SK-N-SH (cell line): ENCODE results near the gene AKAP9. TPM values are rescaled to one million over a fixed set of nuclear protein-coding genes. Genes with fewer than 3 reads are reported as not detected.

Experiments
- CTCF ChIA-PET: fragments of 300-600, 350-600 bp; formaldehyde crosslinking; extraction: SDS; loops from one replicate; lab custom pipeline; 2021; lab: Yijun Ruan, JAX
- POLR2A ChIA-PET: fragments of 350-600 bp; sonication (Branson Sonifier 250); formaldehyde crosslinking; extraction: SDS; loops from one replicate; lab custom pipeline; 2020; ENCODE audit warnings: antibody characterized with exemption, inconsistent platforms; lab: Yijun Ruan, JAX
- DNase-seq: peaks from one replicate; pipeline ENCODE4 v3.0.0; 2012
- H2AFZ ChIP-seq: fragments of 200-600 bp; sonication (generic); 2 replicates; pipeline ENCODE4 v1.8.1; 2016; ENCODE audit warnings: antibody characterized with exemption, mild to moderate bottlenecking, low read depth
- H3F3A ChIP-seq: fragments of 200-600 bp; sonication (generic); replicated peaks from 2 replicates; pipeline ENCODE3; 2016; ENCODE audit warnings: antibody characterized with exemption, mild to moderate bottlenecking; ENCODE audit not compliant: insufficient read depth
- H3K27ac ChIP-seq, 2 experiments: fragments of 200-500 bp in 1 of 2; fragments of 200-600 bp in 1 of 2; sonication (Bioruptor generic) in 1 of 2; sonication (generic), shearing (Covaris generic) in 1 of 2; 2 replicates each; pipeline versions ENCODE4 v1.5.1 to v1.6.1; 2014 to 2016; ENCODE audit warnings: low read depth in 2 of 2, inconsistent platforms in 1 of 2, low read length in 1 of 2, mild to moderate bottlenecking in 1 of 2, mixed read lengths in 1 of 2
- H3K27me3 ChIP-seq: fragments of 200-600 bp; sonication (generic), shearing (Covaris generic); 2 replicates; pipeline ENCODE4 v1.6.1; 2016; ENCODE audit warnings: mixed run types; ENCODE audit not compliant: insufficient read depth
- H3K36me3 ChIP-seq, 2 experiments: fragments of 200-500 bp in 1 of 2; fragments of 200-600 bp in 1 of 2; sonication (Bioruptor generic) in 1 of 2; sonication (generic) in 1 of 2; replicated peaks in 1 of 2; 2 replicates each; pipeline versions ENCODE3 to v1.5.1; 2014 to 2016; ENCODE audit warnings: low read length in 1 of 2, mild to moderate bottlenecking in 1 of 2; ENCODE audit not compliant: insufficient read depth in 2 of 2, control insufficient read depth in 1 of 2
- H3K4me1 ChIP-seq, 2 experiments: fragments of 200-500 bp in 1 of 2; fragments of 200-600 bp in 1 of 2; sonication (Bioruptor generic) in 1 of 2; sonication (generic), shearing (Covaris generic) in 1 of 2; 2 replicates each; pipeline versions ENCODE4 v1.5.1 to v1.6.1; 2014 to 2016; ENCODE audit warnings: low read depth in 1 of 2, low read length in 1 of 2, mixed run types in 1 of 2; ENCODE audit not compliant: insufficient read depth in 2 of 2, control insufficient read depth in 1 of 2
- H3K4me2 ChIP-seq: fragments of 200-600 bp; sonication (generic), shearing (Covaris generic); 2 replicates; pipeline ENCODE4 v1.6.1; 2017; ENCODE audit warnings: mixed run types
- H3K4me3 ChIP-seq, 2 experiments: fragments of 200-500 bp in 1 of 2; fragments of 200-600 bp in 1 of 2; sonication (Bioruptor generic) in 1 of 2; sonication (generic), shearing (Covaris generic) in 1 of 2; 2 replicates each; pipeline versions ENCODE4 v1.5.1 to v1.8.1; 2014 to 2016; ENCODE audit warnings: low read depth in 2 of 2, inconsistent platforms in 1 of 2, low read length in 1 of 2, mild to moderate bottlenecking in 1 of 2, mixed read lengths in 1 of 2, moderate library complexity in 1 of 2
- H3K79me2 ChIP-seq: fragments of 200-600 bp; sonication (generic); 2 replicates; pipeline ENCODE4 v1.8.1; 2017; ENCODE audit warnings: mild to moderate bottlenecking; ENCODE audit not compliant: insufficient read depth
- H3K9ac ChIP-seq: fragments of 200-600 bp; sonication (generic); 2 replicates; pipeline ENCODE4 v1.6.1; 2017; ENCODE audit warnings: mixed run types
- H3K9me2 ChIP-seq: fragments of 200-600 bp; sonication (generic); 2 replicates; pipeline ENCODE4 v1.6.1; 2017; ENCODE audit warnings: mixed run types
- H3K9me3 ChIP-seq: fragments of 200-600 bp; sonication (generic); 2 replicates; pipeline ENCODE4 v1.6.1; 2017; ENCODE audit warnings: mixed run types, mild to moderate bottlenecking, moderate library complexity
- H4K20me1 ChIP-seq: fragments of 200-600 bp; sonication (generic); 2 replicates; pipeline ENCODE4 v1.6.1; 2017; ENCODE audit warnings: mild to moderate bottlenecking, mixed run types; ENCODE audit not compliant: insufficient read depth
- CTCF ChIP-seq: fragments of 200-600 bp; sonication (generic); IDR thresholded peaks from 2 replicates; pipeline ENCODE4 v1.6.1; 2017; ENCODE audit warnings: antibody characterized with exemption, mild to moderate bottlenecking, moderate library complexity
- ELF1 ChIP-seq: IDR thresholded peaks from 2 replicates; pipeline ENCODE4 v1.4.0; 2012
- FOXJ3 ChIP-seq: sonication (generic); formaldehyde crosslinking; IDR thresholded peaks from 2 replicates; pipeline ENCODE4 v1.5.1; 2020; ENCODE audit warnings: mild to moderate bottlenecking, missing genetic modification reagents
- GABPA ChIP-seq: IDR thresholded peaks from 2 replicates; pipeline ENCODE4 v1.4.0; 2012; ENCODE audit warnings: low read depth, mild to moderate bottlenecking
- JUND ChIP-seq: IDR thresholded peaks from 2 replicates; pipeline ENCODE4 v1.4.0; 2012
- NRF1 ChIP-seq: IDR thresholded peaks from 2 replicates; pipeline ENCODE4 v1.6.1; 2012; ENCODE audit warnings: low read depth, mild to moderate bottlenecking, low read length
- PBX3 ChIP-seq: IDR thresholded peaks from 2 replicates; pipeline ENCODE4; 2012
- POLR2AphosphoS5 ChIP-seq: IDR thresholded peaks from 2 replicates; pipeline ENCODE4 v1.6.1; 2012; ENCODE audit warnings: low read depth, low read length
- RCOR1 ChIP-seq: fragments of 150-350 bp; IDR thresholded peaks from 2 replicates; pipeline ENCODE4 v1.6.1; 2017; ENCODE audit warnings: antibody characterized with exemption, low read length
- RFX5 ChIP-seq: IDR thresholded peaks from 2 replicates; pipeline ENCODE4 v1.6.1; 2012; ENCODE audit warnings: mild to moderate bottlenecking, improper control_type of control experiment, low read length
- RXRA ChIP-seq: IDR thresholded peaks from 2 replicates; pipeline ENCODE4 v1.4.0; 2012; ENCODE audit warnings: low read depth, mild to moderate bottlenecking, borderline replicate concordance
- TAF1 ChIP-seq: IDR thresholded peaks from 2 replicates; pipeline ENCODE4 v1.6.1; 2012; ENCODE audit warnings: low read depth, mild to moderate bottlenecking, low read length, moderate library complexity, borderline replicate concordance
- TCF12 ChIP-seq: IDR thresholded peaks from 2 replicates; pipeline ENCODE4 v1.4.0; 2012
- TEAD4 ChIP-seq: IDR thresholded peaks from 2 replicates; pipeline ENCODE4 v1.4.0; 2012; ENCODE audit warnings: mild to moderate bottlenecking, borderline replicate concordance; ENCODE audit not compliant: insufficient read depth
- YY1 ChIP-seq: IDR thresholded peaks from 2 replicates; pipeline ENCODE4 v1.4.0; 2012; ENCODE audit warnings: low read depth, mild to moderate bottlenecking
- ZBTB33 ChIP-seq: IDR thresholded peaks from 2 replicates; pipeline ENCODE4 v1.4.0; 2012; ENCODE audit warnings: low read depth, borderline replicate concordance
- WGBS: methylation state at CpG from one replicate; pipeline ENCODE4 v1.1.6; 2017; ENCODE audit warnings: low lambda C conversion rate; 5-methylcytosine and 5-hydroxymethylcytosine counted together
- polyA plus RNA-seq, 3 experiments: library from polyadenylated mRNA; depleted of rRNA; stranded (reverse); fragments of >200 nt; gene quantifications; 2 replicates each; pipeline ENCODE4 v1.2.3, GENCODE V29; 2012
- TF ChIP-seq, protein P1 (sequence below): fragments of 150-350 bp; IDR thresholded peaks from 2 replicates; pipeline ENCODE4 v1.6.1; 2017; ENCODE audit warnings: antibody characterized with exemption, low read length, low read depth, borderline replicate concordance

Gene AKAP9
- polyA plus RNA-seq, 1 of the 3 experiments (the other 2 are of a cell fraction), result 13.1 TPM

GRCh38 chr7:92053312-92053711, 112.7 kb downstream of the AKAP9 start:
- Histone ChIP-seq H3K27me3 (no peaks in the 10 kb centered on the region), H3F3A (peaks cover 4% of the 10 kb centered on the region), H3K27ac (no peak overlapping the region), H3K36me3 (peaks cover 44 to 57% of the 10 kb centered on the region in 2 experiments), H3K4me2 (no peak overlapping the region), H3K9me2 (no peaks in the 10 kb centered on the region), H2AFZ (no peak overlapping the region), H3K4me1 (peaks cover 0 to 13% of the 10 kb centered on the region in 2 experiments; a peak in 1 of 4 replicates), H3K4me3 (no peak overlapping the region), H4K20me1 (no peaks in the 10 kb centered on the region), H3K79me2 (no peaks in the 10 kb centered on the region), H3K9ac (no peak overlapping the region), H3K9me3 (no peaks in the 10 kb centered on the region)
- DNase-seq, result no peak
- 97% methylated on average over 2 of the region's 2 CpGs for WGBS
- CTCF ChIA-PET, result interaction anchor here (2.2 kb wide), 1 partner anchor 80 kb away, joined by 7 read pairs; no protein-coding TSS in a partner anchor
- POLR2A ChIA-PET, result no interaction called here
- TF ChIP-seq TCF12, result no peak
- no peak for TF ChIP-seq JUND
- TF ChIP-seq TEAD4, result no peak
- TF ChIP-seq POLR2AphosphoS5, result no peak
- TF ChIP-seq TAF1, result no peak
- no peak for TF ChIP-seq ZBTB33
- TF ChIP-seq YY1, result no peak
- TF ChIP-seq, protein P1, sequence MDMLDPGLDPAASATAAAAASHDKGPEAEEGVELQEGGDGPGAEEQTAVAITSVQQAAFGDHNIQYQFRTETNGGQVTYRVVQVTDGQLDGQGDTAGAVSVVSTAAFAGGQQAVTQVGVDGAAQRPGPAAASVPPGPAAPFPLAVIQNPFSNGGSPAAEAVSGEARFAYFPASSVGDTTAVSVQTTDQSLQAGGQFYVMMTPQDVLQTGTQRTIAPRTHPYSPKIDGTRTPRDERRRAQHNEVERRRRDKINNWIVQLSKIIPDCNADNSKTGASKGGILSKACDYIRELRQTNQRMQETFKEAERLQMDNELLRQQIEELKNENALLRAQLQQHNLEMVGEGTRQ, result no peak
- TF ChIP-seq FOXJ3 (CRISPR knock-in tag), result no peak
- TF ChIP-seq RFX5, result no peak
- TF ChIP-seq GABPA, result no peak
- no peak for TF ChIP-seq NRF1
- TF ChIP-seq PBX3, result no peak
- no peak for TF ChIP-seq ELF1
- TF ChIP-seq RCOR1, result no peak
- TF ChIP-seq CTCF, result no peak
- no peak for TF ChIP-seq RXRA
- TF ChIP-seq, all 33 proteins: peak for 0
